Measurements from ENCODE around the gene PCA3.

GRCh38 chr9:76766126-76766525, 1.9 kb downstream of the PCA3 start:
- TF ChIP-seq POLR2A (IDR thresholded peaks at IDR 0.05) (no peak), CTCF (IDR thresholded peaks at IDR 0.05) (no peak)
